VCaP (cell line): ENCODE measurements around the gene MERTK.
"Not testable (repeated sequence)": the region's sequence is repeated elsewhere in the genome, so short reads cannot be mapped to it uniquely, and the experiment has no call there.

Source experiments
- H3K27ac ChIP-seq: fragments of 450-650 bp; 2 replicates; pipeline ENCODE4 v1.5.1; 2017
- CTCF ChIP-seq: fragments of 450-650 bp; conservative IDR thresholded peaks from 2 replicates; pipeline ENCODE4 v1.5.1; 2017; ENCODE audit warnings: mild to moderate bottlenecking, moderate library complexity

Gene MERTK

GRCh38 chr2:112065966-112066365 lies 167.6 kb downstream of the MERTK start:
- no peak for TF ChIP-seq CTCF
- no peak overlapping the region for H3K27ac ChIP-seq

- not testable (repeated sequence) for H3K27ac ChIP-seq
These were observed 171.4 kb downstream of the MERTK start for GRCh38 chr2:112069794-112070193.

- no peak for TF ChIP-seq CTCF
- no peak overlapping the region for H3K27ac ChIP-seq
These were observed 175.5 kb downstream of the MERTK start for GRCh38 chr2:112073875-112074274.

GRCh38 chr2:112074506-112074905 lies 176.1 kb downstream of the MERTK start:
- TF ChIP-seq CTCF, result no peak
- no peak overlapping the region for H3K27ac ChIP-seq

GRCh38 chr2:112075490-112076260 lies 177.3 kb downstream of the MERTK start:
- H3K27ac ChIP-seq, result no peak overlapping the region

GRCh38 chr2:112077814-112078213 lies 179.4 kb downstream of the MERTK start:
- H3K27ac ChIP-seq, result no peak overlapping the region
- no peak for TF ChIP-seq CTCF

More at GRCh38 chr2:112075490-112076260, 177.3 kb downstream of the MERTK start:
- no peak for TF ChIP-seq CTCF
